Epithelial cell of esophagus (primary cell): ENCODE measurements around the gene ZNF367.

ENCODE experiments used
- DNase-seq: peaks from one replicate; pipeline ENCODE4 v3.0.0; 2010; ENCODE audit warnings: low read depth
- H3K4me3 ChIP-seq: 2 replicates; pipeline ENCODE4 v1.5.1; 2011; ENCODE audit warnings: mild to moderate bottlenecking, low read length, control low read depth
- TF ChIP-seq, protein P1 (sequence below): IDR thresholded peaks from 2 replicates; pipeline ENCODE4 v1.5.1; 2011; ENCODE audit warnings: low read depth, mild to moderate bottlenecking, low read length, control low read depth, inconsistent platforms; ENCODE audit not compliant: insufficient read depth; ENCODE audit errors: missing control alignments

ZNF367 gene

DNA sequence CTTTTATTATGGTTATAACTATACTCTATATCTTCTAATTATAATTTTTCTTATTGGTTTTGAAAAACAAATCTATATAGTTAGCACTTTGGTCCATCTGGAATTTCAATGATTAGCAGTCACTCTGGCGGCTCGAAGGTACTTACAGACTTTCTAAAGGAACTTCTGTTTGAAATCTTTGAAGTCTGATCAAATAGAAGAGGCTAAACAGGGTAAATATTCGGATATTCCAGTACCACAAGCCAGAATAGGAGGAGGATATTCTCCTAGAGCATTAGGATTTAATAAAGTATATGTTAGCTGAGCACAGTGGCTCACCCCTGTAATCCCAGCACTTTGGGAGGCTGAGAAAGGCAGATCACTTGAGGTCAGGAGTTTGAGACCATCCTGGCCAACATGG, 77.5 kb downstream of the ZNF367 start:
- no peak overlapping the region for H3K4me3 ChIP-seq
- TF ChIP-seq, protein P1, sequence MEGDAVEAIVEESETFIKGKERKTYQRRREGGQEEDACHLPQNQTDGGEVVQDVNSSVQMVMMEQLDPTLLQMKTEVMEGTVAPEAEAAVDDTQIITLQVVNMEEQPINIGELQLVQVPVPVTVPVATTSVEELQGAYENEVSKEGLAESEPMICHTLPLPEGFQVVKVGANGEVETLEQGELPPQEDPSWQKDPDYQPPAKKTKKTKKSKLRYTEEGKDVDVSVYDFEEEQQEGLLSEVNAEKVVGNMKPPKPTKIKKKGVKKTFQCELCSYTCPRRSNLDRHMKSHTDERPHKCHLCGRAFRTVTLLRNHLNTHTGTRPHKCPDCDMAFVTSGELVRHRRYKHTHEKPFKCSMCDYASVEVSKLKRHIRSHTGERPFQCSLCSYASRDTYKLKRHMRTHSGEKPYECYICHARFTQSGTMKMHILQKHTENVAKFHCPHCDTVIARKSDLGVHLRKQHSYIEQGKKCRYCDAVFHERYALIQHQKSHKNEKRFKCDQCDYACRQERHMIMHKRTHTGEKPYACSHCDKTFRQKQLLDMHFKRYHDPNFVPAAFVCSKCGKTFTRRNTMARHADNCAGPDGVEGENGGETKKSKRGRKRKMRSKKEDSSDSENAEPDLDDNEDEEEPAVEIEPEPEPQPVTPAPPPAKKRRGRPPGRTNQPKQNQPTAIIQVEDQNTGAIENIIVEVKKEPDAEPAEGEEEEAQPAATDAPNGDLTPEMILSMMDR, result no peak
- DNase-seq, result no peak

DNA sequence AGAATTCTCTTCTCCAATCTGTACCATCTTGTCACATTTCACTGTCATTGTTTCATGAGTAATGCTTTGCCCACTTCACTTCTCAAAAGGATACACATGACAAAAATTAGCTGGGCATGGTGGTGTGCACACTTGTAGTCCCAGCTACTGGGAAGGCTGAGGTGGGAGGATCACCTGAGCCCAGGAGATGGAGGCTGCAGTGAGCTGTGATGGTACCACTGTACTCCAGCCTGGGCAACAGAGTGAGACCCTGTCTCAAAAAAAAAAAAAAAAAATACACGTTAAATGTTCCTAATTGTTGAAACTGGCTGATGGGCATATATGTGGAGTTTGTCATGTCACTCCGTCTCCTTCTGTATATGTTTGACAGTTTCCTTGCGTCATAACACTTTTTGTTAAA, 79.9 kb downstream of the ZNF367 start:
- DNase-seq, result no peak
- H3K4me3 ChIP-seq, result no peak overlapping the region
- TF ChIP-seq, protein P1, result no peak
